SK-N-MC (cell line): ENCODE data around the gene FKBP5.

Source experiments
- EZH2 ChIP-seq: fragments of 200-600 bp; sonication (generic); IDR thresholded peaks from one replicate; pipeline ENCODE4 v1.6.1; 2017; ENCODE audit warnings: antibody characterized with exemption
- POLR2AphosphoS5 ChIP-seq: IDR thresholded peaks from 2 replicates; pipeline ENCODE4 v1.6.1; 2012; ENCODE audit warnings: mild to moderate bottlenecking, low read depth, low read length, borderline replicate concordance

GRCh38 chr6:35651244-35651643, 37.5 kb downstream of the FKBP5 start:
- no peak for TF ChIP-seq POLR2AphosphoS5
- no peak for TF ChIP-seq EZH2
